ENCODE data around the gene DOCK6.

Gene DOCK6, protein sequence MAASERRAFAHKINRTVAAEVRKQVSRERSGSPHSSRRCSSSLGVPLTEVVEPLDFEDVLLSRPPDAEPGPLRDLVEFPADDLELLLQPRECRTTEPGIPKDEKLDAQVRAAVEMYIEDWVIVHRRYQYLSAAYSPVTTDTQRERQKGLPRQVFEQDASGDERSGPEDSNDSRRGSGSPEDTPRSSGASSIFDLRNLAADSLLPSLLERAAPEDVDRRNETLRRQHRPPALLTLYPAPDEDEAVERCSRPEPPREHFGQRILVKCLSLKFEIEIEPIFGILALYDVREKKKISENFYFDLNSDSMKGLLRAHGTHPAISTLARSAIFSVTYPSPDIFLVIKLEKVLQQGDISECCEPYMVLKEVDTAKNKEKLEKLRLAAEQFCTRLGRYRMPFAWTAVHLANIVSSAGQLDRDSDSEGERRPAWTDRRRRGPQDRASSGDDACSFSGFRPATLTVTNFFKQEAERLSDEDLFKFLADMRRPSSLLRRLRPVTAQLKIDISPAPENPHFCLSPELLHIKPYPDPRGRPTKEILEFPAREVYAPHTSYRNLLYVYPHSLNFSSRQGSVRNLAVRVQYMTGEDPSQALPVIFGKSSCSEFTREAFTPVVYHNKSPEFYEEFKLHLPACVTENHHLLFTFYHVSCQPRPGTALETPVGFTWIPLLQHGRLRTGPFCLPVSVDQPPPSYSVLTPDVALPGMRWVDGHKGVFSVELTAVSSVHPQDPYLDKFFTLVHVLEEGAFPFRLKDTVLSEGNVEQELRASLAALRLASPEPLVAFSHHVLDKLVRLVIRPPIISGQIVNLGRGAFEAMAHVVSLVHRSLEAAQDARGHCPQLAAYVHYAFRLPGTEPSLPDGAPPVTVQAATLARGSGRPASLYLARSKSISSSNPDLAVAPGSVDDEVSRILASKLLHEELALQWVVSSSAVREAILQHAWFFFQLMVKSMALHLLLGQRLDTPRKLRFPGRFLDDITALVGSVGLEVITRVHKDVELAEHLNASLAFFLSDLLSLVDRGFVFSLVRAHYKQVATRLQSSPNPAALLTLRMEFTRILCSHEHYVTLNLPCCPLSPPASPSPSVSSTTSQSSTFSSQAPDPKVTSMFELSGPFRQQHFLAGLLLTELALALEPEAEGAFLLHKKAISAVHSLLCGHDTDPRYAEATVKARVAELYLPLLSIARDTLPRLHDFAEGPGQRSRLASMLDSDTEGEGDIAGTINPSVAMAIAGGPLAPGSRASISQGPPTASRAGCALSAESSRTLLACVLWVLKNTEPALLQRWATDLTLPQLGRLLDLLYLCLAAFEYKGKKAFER (N-terminal part only)

DNA sequence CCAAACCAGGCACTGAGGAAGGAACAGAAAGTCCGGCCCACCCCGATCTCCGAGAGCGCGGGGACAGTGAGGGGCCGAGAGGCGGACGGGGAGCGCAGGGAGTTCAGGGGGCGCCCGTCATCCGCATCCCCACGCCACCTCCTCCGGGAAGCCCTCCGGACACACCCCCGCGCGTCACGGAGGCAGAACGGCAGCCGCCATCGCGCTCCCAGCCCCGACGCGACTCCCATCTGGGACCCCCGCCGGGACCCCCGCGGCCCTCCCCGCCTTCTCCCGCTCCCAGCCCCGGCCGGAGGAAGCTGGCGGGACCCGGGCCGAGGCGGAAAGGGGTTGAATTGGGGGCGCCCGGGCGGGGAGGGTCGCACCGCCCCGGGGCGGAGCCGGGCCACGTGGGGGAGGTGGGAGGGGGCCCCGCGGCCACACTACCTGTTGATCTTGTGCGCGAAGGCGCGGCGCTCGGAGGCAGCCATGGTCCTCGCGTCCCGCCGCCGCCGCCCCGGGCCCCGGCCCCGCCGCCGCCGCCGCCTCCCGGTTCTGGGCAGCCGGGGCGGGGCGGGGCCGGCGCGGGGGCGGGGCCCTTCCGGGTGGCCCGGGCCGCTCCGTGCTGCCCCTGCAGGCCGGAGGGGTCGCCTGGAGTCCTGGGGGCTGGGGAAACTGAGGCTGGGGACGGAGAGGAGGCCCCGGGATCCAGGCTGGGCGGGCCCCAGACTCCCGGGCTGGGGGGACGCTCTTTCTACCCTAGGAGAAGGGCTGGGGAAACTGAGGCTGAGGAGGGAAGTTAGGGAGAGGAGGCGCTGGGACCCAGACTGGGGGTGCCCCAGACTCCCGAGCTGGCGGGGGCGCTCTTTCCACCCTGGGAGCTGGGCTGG, at the start of gene DOCK6:
TSS of gene DOCK6 (minus strand) at position 554 of the 869 bp plus-strand sequence. CDS start at position 470, 84 bp downstream.
- Histone ChIP-seq H3K36me3 (ENCODE audit: low read depth) (no peaks in the 10 kb centered on the region), H3K9me3 (ENCODE audit: severe bottlenecking) (no peaks in the 10 kb centered on the region), H3K27ac (ENCODE audit: poor library complexity, severe bottlenecking) (peak within 1 kb of the TSS; percentile 63), H3K4me1 (ENCODE audit: insufficient read depth, poor library complexity, severe bottlenecking) (peaks cover 19% of the 10 kb centered on the region), H3K4me3 (ENCODE audit: severe bottlenecking) (peak within 1 kb of the TSS; percentile 95), H3K27me3 (ENCODE audit: insufficient read depth, poor library complexity, severe bottlenecking) (no peaks in the 10 kb centered on the region)
- TF ChIP-seq, protein P1, sequence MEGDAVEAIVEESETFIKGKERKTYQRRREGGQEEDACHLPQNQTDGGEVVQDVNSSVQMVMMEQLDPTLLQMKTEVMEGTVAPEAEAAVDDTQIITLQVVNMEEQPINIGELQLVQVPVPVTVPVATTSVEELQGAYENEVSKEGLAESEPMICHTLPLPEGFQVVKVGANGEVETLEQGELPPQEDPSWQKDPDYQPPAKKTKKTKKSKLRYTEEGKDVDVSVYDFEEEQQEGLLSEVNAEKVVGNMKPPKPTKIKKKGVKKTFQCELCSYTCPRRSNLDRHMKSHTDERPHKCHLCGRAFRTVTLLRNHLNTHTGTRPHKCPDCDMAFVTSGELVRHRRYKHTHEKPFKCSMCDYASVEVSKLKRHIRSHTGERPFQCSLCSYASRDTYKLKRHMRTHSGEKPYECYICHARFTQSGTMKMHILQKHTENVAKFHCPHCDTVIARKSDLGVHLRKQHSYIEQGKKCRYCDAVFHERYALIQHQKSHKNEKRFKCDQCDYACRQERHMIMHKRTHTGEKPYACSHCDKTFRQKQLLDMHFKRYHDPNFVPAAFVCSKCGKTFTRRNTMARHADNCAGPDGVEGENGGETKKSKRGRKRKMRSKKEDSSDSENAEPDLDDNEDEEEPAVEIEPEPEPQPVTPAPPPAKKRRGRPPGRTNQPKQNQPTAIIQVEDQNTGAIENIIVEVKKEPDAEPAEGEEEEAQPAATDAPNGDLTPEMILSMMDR (IDR thresholded peaks at IDR 0.05; ENCODE audit: poor library complexity, severe bottlenecking): peak; percentile 74
- ATAC-seq (ENCODE audit: low read depth) (no peak; the same call in 2 of the 3 replicates), DNase-seq (ENCODE audit: low spot score) (no peak)

DNA sequence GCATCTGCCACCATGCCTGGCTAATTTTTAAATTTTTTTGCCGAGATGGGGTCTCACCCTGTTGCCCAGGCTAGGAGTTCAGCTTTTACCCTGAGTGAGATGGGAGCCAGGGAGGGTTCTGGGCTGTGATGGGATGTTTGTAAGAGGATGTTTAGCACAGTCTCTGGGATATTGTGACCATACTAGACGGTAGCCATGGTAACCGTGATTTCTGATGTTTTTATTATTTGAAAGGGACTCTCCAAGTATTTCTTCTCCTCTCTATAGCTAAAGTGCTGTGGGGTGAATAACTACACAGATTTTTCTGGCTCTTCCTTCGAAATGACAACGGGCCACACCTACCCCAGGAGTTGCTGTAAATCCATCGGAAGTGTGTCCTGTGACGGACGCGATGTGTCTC, 44.0 kb upstream of the DOCK6 start:
- ATAC-seq (ENCODE audit: low read depth) (no peak), DNase-seq (ENCODE audit: low spot score) (no peak)
- TF ChIP-seq, protein P1 (IDR thresholded peaks at IDR 0.05; ENCODE audit: poor library complexity, severe bottlenecking): no peak
- no peaks in the 10 kb centered on the region for H3K9me3 ChIP-seq (ENCODE audit: severe bottlenecking)
- no peaks in the 10 kb centered on the region for H3K27me3 ChIP-seq (ENCODE audit: insufficient read depth, poor library complexity, severe bottlenecking)
- no peaks in the 10 kb centered on the region for H3K4me1 ChIP-seq (ENCODE audit: insufficient read depth, poor library complexity, severe bottlenecking)
- H3K36me3 ChIP-seq (ENCODE audit: low read depth): no peaks in the 10 kb centered on the region
- no peak overlapping the region for H3K27ac ChIP-seq (ENCODE audit: poor library complexity, severe bottlenecking)
- H3K4me3 ChIP-seq (ENCODE audit: severe bottlenecking): no peak overlapping the region

DNA sequence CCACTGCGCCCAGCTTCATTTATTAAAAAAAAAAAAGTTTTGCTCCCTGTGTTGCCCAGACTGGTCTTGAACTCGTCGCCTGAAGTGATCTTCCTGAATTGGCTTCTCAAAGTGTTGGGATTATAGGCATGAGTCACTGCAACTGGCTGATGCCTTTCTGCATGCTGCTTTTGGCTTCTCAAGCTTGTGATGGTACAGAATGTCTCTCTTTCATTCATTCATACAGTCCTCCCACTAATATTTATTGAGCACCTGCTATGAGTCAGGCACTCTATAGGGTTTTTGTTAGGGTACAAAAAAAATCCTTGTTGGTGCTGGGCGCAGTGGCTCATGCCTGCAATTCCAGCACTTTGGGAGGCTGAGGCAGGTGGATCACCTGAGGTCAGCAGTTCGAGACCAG, 42.6 kb upstream of the DOCK6 start:
- Histone ChIP-seq H3K27ac (ENCODE audit: poor library complexity, severe bottlenecking) (no peak overlapping the region), H3K4me3 (ENCODE audit: severe bottlenecking) (no peak overlapping the region), H3K36me3 (ENCODE audit: low read depth) (no peaks in the 10 kb centered on the region), H3K27me3 (ENCODE audit: insufficient read depth, poor library complexity, severe bottlenecking) (no peaks in the 10 kb centered on the region), H3K9me3 (ENCODE audit: severe bottlenecking) (no peaks in the 10 kb centered on the region), H3K4me1 (ENCODE audit: insufficient read depth, poor library complexity, severe bottlenecking) (no peaks in the 10 kb centered on the region)
- DNase-seq (ENCODE audit: low spot score) (no peak), ATAC-seq (ENCODE audit: low read depth) (no peak)
- TF ChIP-seq, protein P1 (IDR thresholded peaks at IDR 0.05; ENCODE audit: poor library complexity, severe bottlenecking): no peak

DNA sequence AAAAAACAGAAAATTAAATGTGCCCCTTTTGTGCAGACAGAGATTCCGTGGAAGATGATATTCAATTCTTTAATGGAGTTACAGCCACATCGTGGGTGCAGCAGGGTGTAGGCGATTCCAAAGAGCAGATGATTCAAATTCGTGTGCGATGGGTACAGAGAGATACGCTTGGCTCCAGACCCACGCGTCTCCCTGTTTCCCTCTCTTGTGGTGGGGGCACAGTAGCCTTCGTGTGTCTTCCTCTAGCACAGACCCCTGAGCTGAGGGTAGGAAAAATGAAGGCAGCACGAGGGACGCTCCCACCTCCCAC, 38.4 kb upstream of the DOCK6 start:
- DNase-seq (ENCODE audit: low spot score): no peak

More for the DNA sequence above, 38.4 kb upstream of the DOCK6 start:
- Histone ChIP-seq H3K27me3 (ENCODE audit: insufficient read depth, poor library complexity, severe bottlenecking) (no peaks in the 10 kb centered on the region), H3K4me1 (ENCODE audit: insufficient read depth, poor library complexity, severe bottlenecking) (no peaks in the 10 kb centered on the region), H3K4me3 (ENCODE audit: severe bottlenecking) (no peak overlapping the region), H3K27ac (ENCODE audit: poor library complexity, severe bottlenecking) (no peak overlapping the region), H3K9me3 (ENCODE audit: severe bottlenecking) (no peaks in the 10 kb centered on the region), H3K36me3 (ENCODE audit: low read depth) (no peaks in the 10 kb centered on the region)
- TF ChIP-seq, protein P1 (IDR thresholded peaks at IDR 0.05; ENCODE audit: poor library complexity, severe bottlenecking): no peak
- no peak for ATAC-seq (ENCODE audit: low read depth)

Measured in RWPE2 (cell line).